Naive thymus-derived CD8-positive, alpha-beta T cell (primary cell): ENCODE data around the gene CHD3. TPM values are rescaled to one million over a fixed set of nuclear protein-coding genes. Genes with fewer than 3 reads are reported as not detected.
A peak's percentile ranks its signal among the peaks of the same experiment; 100 is the strongest.
"Not testable (repeated sequence)": the region's sequence is repeated elsewhere in the genome, so short reads cannot be mapped to it uniquely, and the experiment has no call there.

ENCODE experiments used
- ATAC-seq, 2 donors: fragments of 150-1000 bp; cut with Tn5 transposase in 1 of 2; sonication (Bioruptor Pico), chemical (Tn5 transposase) in 1 of 2; 1 replicate in 1 of 2; 2 replicates in 1 of 2; pipeline ENCODE4 v1.10.0; 2021; ENCODE audit warnings: mild to moderate bottlenecking in 2 of 2, moderate library complexity in 2 of 2
- POLR2A ChIA-PET: fragments of 350-600 bp; sonication (Branson Sonifier 250); formaldehyde crosslinking; loops from one replicate; lab custom pipeline; 2021; ENCODE audit warnings: antibody characterized with exemption; lab: Charles Lee
- DNase-seq, 10 donors: peaks; one replicate each; pipeline versions ENCODE4 v3.0.0 to v3.0.0-alpha.2; 2020 to 2022
- H3K27ac Mint-ChIP-seq, 10 donors: one replicate each; pipeline ENCODE4 v1.8.0; 2020 to 2022; ENCODE audit warnings: mild to moderate bottlenecking in 10 of 10, mixed read lengths in 10 of 10, moderate library complexity in 4 of 10, inconsistent platforms in 1 of 10
- H3K27me3 Mint-ChIP-seq, 5 donors: one replicate each; pipeline ENCODE4 v1.8.0; 2021 to 2022; ENCODE audit warnings: mixed read lengths in 5 of 5
- H3K36me3 Mint-ChIP-seq, 3 donors: one replicate each; pipeline ENCODE4 v1.8.0; 2020 to 2022; ENCODE audit warnings: mixed read lengths in 3 of 3, mild to moderate bottlenecking in 2 of 3, inconsistent platforms in 1 of 3
- H3K4me1 Mint-ChIP-seq, 4 donors: one replicate each; pipeline ENCODE4 v1.8.0; 2021 to 2022; ENCODE audit warnings: mixed read lengths in 4 of 4
- H3K4me3 Mint-ChIP-seq, 10 donors: one replicate each; pipeline ENCODE4 v1.8.0; 2020 to 2022; ENCODE audit warnings: mild to moderate bottlenecking in 10 of 10, mixed read lengths in 10 of 10, moderate library complexity in 6 of 10, inconsistent platforms in 1 of 10
- H3K9me3 Mint-ChIP-seq, 9 donors: one replicate each; pipeline ENCODE4 v1.8.0; 2020 to 2022; ENCODE audit warnings: mixed read lengths in 9 of 9, mild to moderate bottlenecking in 3 of 9, inconsistent platforms in 1 of 9, moderate library complexity in 1 of 9
- polyA plus RNA-seq, 3 donors: library from polyadenylated mRNA; unstranded; fragments of 300-500 nt; fragmentation: Illumina TruSeq; gene quantifications; one replicate each; pipeline ENCODE4 v1.2.3, GENCODE V29; 2021
- total RNA-seq, 8 experiments: library from RNA in 2 of 8; stranded (reverse) in 2 of 8; gene quantifications; one replicate each; pipeline ENCODE4 v1.2.3 and lab custom pipeline; 2021 to 2026

Gene CHD3
- total and polyA plus RNA-seq, 5 experiments from 2014 or later, result 4.3 to 281 (median 29.2) TPM

- POLR2A ChIA-PET, result interaction anchor here (0.6 to 3.6 kb wide), 28 partner anchors 11 to 438 kb away, joined by 3 to 103 read pairs (median 4); partner anchors contain the start of genes CHD3, CNTROB, KDM6B and MPDU1
- DNase-seq (peak; percentile 80 to 100 (median 96)), ATAC-seq (peak; percentile 78 to 91)
- Mint-ChIP-seq H3K9me3 (no peaks in the 10 kb centered on the region), H3K4me3 (no peak within 1 kb of the TSS), H3K36me3 (peaks cover 0 to 19% (median 0%) of the 10 kb centered on the region in 3 donors), H3K27ac (no peak within 1 kb of the TSS), H3K27me3 (no peaks in the 10 kb centered on the region), H3K4me1 (peaks cover under 1 to 18% (median 12%) of the 10 kb centered on the region in 4 donors)
These were observed 31.5 kb upstream of the CHD3 start, which contains the start of gene NAA38 for GRCh38 chr17:7856811-7857712. NAA38 (minus strand) TSS chr17:7857559; CDS start chr17:7857463, 96 bp downstream.

- peak; percentile 50 to 63 for ATAC-seq
- H3K9me3 Mint-ChIP-seq, result no peaks in the 10 kb centered on the region
- peaks cover 0 to 20% (median 0%) of the 10 kb centered on the region in 3 donors for H3K36me3 Mint-ChIP-seq
- DNase-seq, result peak; percentile 68 to 97 (median 90)
- peaks cover 5 to 20% (median 13%) of the 10 kb centered on the region in 4 donors for H3K4me1 Mint-ChIP-seq
- H3K27ac Mint-ChIP-seq, result peak within 1 kb of the TSS in 3 of 10 donors; percentile 71 to 88 (median 74)
- POLR2A ChIA-PET, result interaction anchor here (0.8 to 3.6 kb wide), 26 partner anchors 11 to 437 kb away, joined by 3 to 103 read pairs (median 4); partner anchors contain the start of genes CHD3, CNTROB, KDM6B and MPDU1
- no peaks in the 10 kb centered on the region for H3K27me3 Mint-ChIP-seq
- no peak within 1 kb of the TSS for H3K4me3 Mint-ChIP-seq
These were observed 30.7 kb upstream of the CHD3 start, which contains the start of gene CYB5D1 for GRCh38 chr17:7857713-7858521. CYB5D1 (plus strand) TSS chr17:7858003; CDS start chr17:7858135, 132 bp downstream.

GRCh38 chr17:7858522-7858810 is 30.1 kb upstream of the CHD3 start:
- Mint-ChIP-seq H3K4me1 (peaks cover 8 to 21% (median 13%) of the 10 kb centered on the region in 4 donors), H3K27me3 (no peaks in the 10 kb centered on the region), H3K36me3 (peaks cover 0 to 20% (median 0%) of the 10 kb centered on the region in 3 donors), H3K9me3 (no peaks in the 10 kb centered on the region), H3K27ac (peak overlapping the region in 2 of 10 donors; percentile 71 to 74), H3K4me3 (no peak overlapping the region)
- DNase-seq (peak in 3 of 10 donors; percentile 4 to 67 (median 21)), ATAC-seq (no peak)
- POLR2A ChIA-PET, result interaction anchor here (1.3 to 3.7 kb wide), 4 partner anchors 23 to 73 kb away, joined by 4 to 11 read pairs (median 8); partner anchors contain the start of genes CNTROB, KDM6B and TRAPPC1

DNA sequence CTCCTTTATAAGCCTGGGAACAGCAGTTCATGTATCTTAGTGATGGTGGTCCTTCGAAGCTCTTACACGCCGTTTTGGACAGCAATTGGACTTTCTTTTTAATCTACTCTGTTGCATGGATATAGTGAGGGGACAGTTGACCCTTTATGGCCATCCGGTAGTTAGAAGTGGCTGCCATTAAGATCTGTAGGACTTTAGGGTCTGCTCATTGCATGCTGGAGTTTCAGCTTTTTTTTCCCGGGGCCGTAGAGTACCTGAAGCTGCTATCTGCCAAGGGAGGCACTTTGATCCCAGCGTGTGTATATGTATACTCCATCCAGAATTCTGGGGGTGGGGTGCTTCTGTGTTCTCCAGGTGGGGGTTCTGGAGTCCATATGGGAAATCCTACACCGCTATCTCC is 29.6 kb upstream of the CHD3 start:
- Mint-ChIP-seq H3K9me3 (no peaks in the 10 kb centered on the region), H3K4me1 (peaks cover 6 to 21% (median 13%) of the 10 kb centered on the region in 4 donors), H3K36me3 (peaks cover 0 to 19% (median 0%) of the 10 kb centered on the region in 3 donors), H3K27me3 (no peaks in the 10 kb centered on the region), H3K27ac (peak overlapping the region in 3 of 10 donors; percentile 71 to 88 (median 74)), H3K4me3 (peak overlapping the region in 1 of 10 donors; percentile 38)
- ATAC-seq (no peak), DNase-seq (no peak)
- POLR2A ChIA-PET, result interaction anchor here (1.3 to 5.0 kb wide), 5 partner anchors 24 to 130 kb away, joined by 4 to 20 read pairs (median 8); partner anchors contain the start of genes CNTROB, KDM6B and TRAPPC1

GRCh38 chr17:7862692-7863437 is 25.7 kb upstream of the CHD3 start:
- Mint-ChIP-seq H3K27ac (peak overlapping the region in 4 of 10 donors; percentile 2 to 65 (median 2)), H3K27me3 (no peaks in the 10 kb centered on the region), H3K9me3 (no peaks in the 10 kb centered on the region), H3K4me1 (peaks cover 23 to 39% (median 25%) of the 10 kb centered on the region in 4 donors), H3K36me3 (peaks cover 0 to 19% (median 0%) of the 10 kb centered on the region in 3 donors), H3K4me3 (no peak overlapping the region)
- POLR2A ChIA-PET, result interaction anchor here (0.7 to 5.0 kb wide), 8 partner anchors 8 to 127 kb away, joined by 3 to 20 read pairs (median 5); partner anchors contain the start of gene RNF227
- ATAC-seq (no peak), DNase-seq (peak in 9 of 10 donors; percentile 42 to 84 (median 64))

- not testable (repeated sequence) for H3K27me3 Mint-ChIP-seq, H3K4me3 Mint-ChIP-seq, ATAC-seq, DNase-seq, H3K9me3 Mint-ChIP-seq
- POLR2A ChIA-PET, result interaction anchor here (0.6 to 2.0 kb wide), 5 partner anchors 9 to 51 kb away, joined by 3 to 7 read pairs (median 3); partner anchors contain the start of gene RNF227
- Mint-ChIP-seq H3K4me1 (peaks cover 33 to 47% (median 38%) of the 10 kb centered on the region in 4 donors), H3K27ac (peak overlapping the region in 1 of 10 donors; percentile 6), H3K36me3 (peaks cover 0 to 19% (median 0%) of the 10 kb centered on the region in 3 donors)
These were observed 24.2 kb upstream of the CHD3 start for GRCh38 chr17:7864384-7864783.

GRCh38 chr17:7864995-7865650 is 23.5 kb upstream of the CHD3 start:
- Mint-ChIP-seq H3K4me3 (no peak overlapping the region), H3K27me3 (no peaks in the 10 kb centered on the region), H3K27ac (peak overlapping the region in 5 of 10 donors; percentile 7 to 66 (median 43)), H3K4me1 (peaks cover 28 to 47% (median 41%) of the 10 kb centered on the region in 4 donors), H3K9me3 (no peaks in the 10 kb centered on the region), H3K36me3 (peaks cover 0 to 14% (median 0%) of the 10 kb centered on the region in 3 donors)
- POLR2A ChIA-PET, result interaction anchor here (0.8 to 1.1 kb wide), 4 partner anchors 10 to 51 kb away, joined by 3 to 6 read pairs (median 3); partner anchors contain the start of gene RNF227
- ATAC-seq, result no peak
- DNase-seq, result no peak

- Mint-ChIP-seq H3K9me3 (no peaks in the 10 kb centered on the region), H3K27me3 (no peaks in the 10 kb centered on the region), H3K4me3 (peak overlapping the region; percentile 55 to 83 (median 72)), H3K27ac (peak overlapping the region; percentile 79 to 95 (median 89)), H3K4me1 (peaks cover 18 to 48% (median 41%) of the 10 kb centered on the region in 4 donors), H3K36me3 (peaks cover 0 to 20% (median 0%) of the 10 kb centered on the region in 3 donors)
- ATAC-seq (peak; percentile 91 to 92), DNase-seq (no peak)
- POLR2A ChIA-PET, result interaction anchor here (1.0 to 1.8 kb wide), 7 partner anchors 11 to 64 kb away, joined by 3 to 9 read pairs (median 4); partner anchors contain the start of genes NAA38, RNF227 and TRAPPC1
These were observed 20.7 kb upstream of the CHD3 start for GRCh38 chr17:7867881-7868329.

DNA sequence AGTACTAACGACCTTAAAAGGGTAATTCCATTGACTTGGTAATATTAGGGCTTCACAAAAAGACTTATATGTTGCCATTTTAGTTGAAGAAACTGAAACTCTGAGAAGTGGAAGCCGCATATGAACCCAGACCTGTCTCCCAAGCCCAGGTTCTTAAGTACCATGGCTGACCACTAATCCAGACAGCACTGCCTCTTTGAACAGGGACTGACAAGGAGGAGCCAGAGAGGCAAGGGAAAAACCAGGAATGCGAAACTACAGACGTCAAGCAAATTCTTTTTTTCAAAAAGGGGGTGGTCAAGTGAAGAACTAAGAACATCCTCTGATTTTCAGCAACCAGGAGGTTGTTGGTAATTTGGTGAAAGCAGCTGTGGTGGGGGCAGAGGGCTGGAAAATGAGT is 15.5 kb upstream of the CHD3 start:
- Mint-ChIP-seq H3K4me1 (peaks cover 23 to 44% (median 42%) of the 10 kb centered on the region in 4 donors), H3K27ac (peak overlapping the region in 1 of 10 donors; percentile 13), H3K4me3 (no peak overlapping the region), H3K9me3 (no peaks in the 10 kb centered on the region), H3K36me3 (peaks cover 7 to 40% (median 7%) of the 10 kb centered on the region in 3 donors), H3K27me3 (no peaks in the 10 kb centered on the region)
- ATAC-seq (no peak), DNase-seq (no peak)
- POLR2A ChIA-PET, result no interaction called here

GRCh38 chr17:7875804-7876370 is 12.7 kb upstream of the CHD3 start:
- no peak for ATAC-seq

More at GRCh38 chr17:7875804-7876370, 12.7 kb upstream of the CHD3 start:
- H3K27me3 Mint-ChIP-seq, result no peaks in the 10 kb centered on the region
- no peaks in the 10 kb centered on the region for H3K9me3 Mint-ChIP-seq
- DNase-seq, result no peak
- peaks cover 16 to 31% (median 26%) of the 10 kb centered on the region in 4 donors for H3K4me1 Mint-ChIP-seq
- POLR2A ChIA-PET, result interaction anchor here (1.1 to 1.4 kb wide), 2 partner anchors 10 to 41 kb away, joined by 3 to 4 read pairs; no protein-coding TSS in a partner anchor
- H3K27ac Mint-ChIP-seq, result peak overlapping the region in 4 of 10 donors; percentile 1 to 35 (median 4)
- peaks cover 7 to 44% (median 9%) of the 10 kb centered on the region in 3 donors for H3K36me3 Mint-ChIP-seq
- H3K4me3 Mint-ChIP-seq, result no peak overlapping the region
